Vagina (tissue), 2 donors: ENCODE results near the gene ARPC2.

Experiments
- CTCF ChIP-seq, 3 experiments: fragments of 450-650 bp in 2 of 3; fragments of 200-600 bp in 1 of 3; sonication (generic) in 1 of 3; IDR thresholded peaks; one replicate each; pipeline ENCODE4 v1.5.1; 2017 to 2019; ENCODE audit warnings: antibody characterized with exemption in 3 of 3, mild to moderate bottlenecking in 2 of 3, moderate library complexity in 2 of 3
- POLR2A ChIP-seq, 2 donors: fragments of 450-650 bp; IDR thresholded peaks; one replicate each; pipeline ENCODE4 v1.6.1; 2017; ENCODE audit warnings: antibody characterized with exemption in 2 of 2, mild to moderate bottlenecking in 2 of 2, moderate library complexity in 2 of 2

DNA sequence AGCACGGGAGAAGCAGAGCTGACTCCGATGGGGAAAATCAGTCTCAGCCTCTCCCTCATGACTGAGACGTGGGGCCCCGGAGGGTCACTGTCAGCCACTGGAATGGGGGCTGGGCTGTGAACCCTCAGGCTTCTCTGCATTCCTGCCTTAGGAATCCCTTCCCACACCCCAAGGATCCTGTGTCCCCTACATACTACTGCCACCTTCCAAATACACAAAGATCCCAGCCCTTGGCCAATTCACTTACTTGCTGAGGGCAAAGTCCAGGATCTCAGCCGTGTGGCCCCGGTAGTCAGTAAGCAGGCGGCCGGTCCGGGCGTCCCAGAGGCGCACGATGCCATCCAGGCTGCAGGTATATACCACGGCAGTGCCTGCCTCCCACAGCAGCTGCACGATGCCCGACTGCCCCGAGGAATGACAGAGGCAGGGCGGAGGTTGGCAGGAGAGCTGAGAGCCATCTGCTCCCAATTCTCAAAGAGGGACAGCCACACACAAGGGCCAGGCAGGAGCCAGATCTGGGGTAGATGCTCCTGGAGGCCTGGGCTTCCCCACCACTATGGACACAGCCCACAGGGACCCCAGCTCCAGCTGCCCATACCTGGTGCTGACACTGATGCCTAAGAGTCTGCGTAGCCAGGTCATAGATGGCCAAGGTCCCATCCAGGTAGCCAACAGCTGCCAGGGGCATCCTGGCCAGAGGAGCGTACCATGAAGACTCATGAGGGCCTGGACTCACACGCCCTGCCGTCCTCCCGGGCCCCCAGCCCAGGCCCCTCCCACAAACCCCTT lies 48.0 kb downstream of the ARPC2 start:
- TF ChIP-seq POLR2A (IDR thresholded peaks at IDR 0.05) (no peak), CTCF (IDR thresholded peaks at IDR 0.05) (no peak)
